Subcutaneous adipose tissue (tissue), 4 donors: Measurements from ENCODE around the gene NCOA6. TPM values are rescaled to one million over a fixed set of nuclear protein-coding genes. Genes with fewer than 3 reads are reported as not detected.

Experiments
- total RNA-seq, 4 donors: library from RNA; depleted of rRNA; stranded (reverse); fragments of >200 nt; gene quantifications; one replicate each; pipeline ENCODE4 v1.1.0, GENCODE V29; 2016
- TF ChIP-seq, protein P1 (sequence below): fragments of 450-650 bp; IDR thresholded peaks from one replicate; pipeline ENCODE4 v1.5.1; 2016; ENCODE audit warnings: low read depth, mild to moderate bottlenecking, control low read depth, antibody characterized with exemption, moderate library complexity

Gene NCOA6
- total RNA-seq, 4 donors from 2014 or later, result 16.0 to 23.5 (median 20.4) TPM

DNA sequence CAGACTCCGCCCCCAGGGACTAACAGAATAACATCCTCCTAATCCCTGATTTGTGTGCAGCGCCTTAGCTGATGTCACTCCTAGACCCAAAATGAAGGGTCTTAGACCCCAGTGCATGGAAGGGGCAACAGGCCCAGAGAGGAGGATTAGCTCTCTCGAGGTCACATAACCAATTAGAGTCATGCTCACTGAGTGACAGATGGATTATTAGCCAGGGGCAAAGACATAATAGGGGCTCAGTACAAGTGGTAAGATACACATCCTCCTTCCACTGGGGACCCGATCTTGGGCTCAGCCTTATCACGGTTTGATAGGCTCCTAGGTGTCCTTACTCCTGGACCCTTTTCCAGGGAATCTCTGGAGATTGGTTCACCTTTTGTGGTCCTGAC lies 120.4 kb downstream of the NCOA6 start:
- TF ChIP-seq, protein P1, sequence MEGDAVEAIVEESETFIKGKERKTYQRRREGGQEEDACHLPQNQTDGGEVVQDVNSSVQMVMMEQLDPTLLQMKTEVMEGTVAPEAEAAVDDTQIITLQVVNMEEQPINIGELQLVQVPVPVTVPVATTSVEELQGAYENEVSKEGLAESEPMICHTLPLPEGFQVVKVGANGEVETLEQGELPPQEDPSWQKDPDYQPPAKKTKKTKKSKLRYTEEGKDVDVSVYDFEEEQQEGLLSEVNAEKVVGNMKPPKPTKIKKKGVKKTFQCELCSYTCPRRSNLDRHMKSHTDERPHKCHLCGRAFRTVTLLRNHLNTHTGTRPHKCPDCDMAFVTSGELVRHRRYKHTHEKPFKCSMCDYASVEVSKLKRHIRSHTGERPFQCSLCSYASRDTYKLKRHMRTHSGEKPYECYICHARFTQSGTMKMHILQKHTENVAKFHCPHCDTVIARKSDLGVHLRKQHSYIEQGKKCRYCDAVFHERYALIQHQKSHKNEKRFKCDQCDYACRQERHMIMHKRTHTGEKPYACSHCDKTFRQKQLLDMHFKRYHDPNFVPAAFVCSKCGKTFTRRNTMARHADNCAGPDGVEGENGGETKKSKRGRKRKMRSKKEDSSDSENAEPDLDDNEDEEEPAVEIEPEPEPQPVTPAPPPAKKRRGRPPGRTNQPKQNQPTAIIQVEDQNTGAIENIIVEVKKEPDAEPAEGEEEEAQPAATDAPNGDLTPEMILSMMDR, result no peak

DNA sequence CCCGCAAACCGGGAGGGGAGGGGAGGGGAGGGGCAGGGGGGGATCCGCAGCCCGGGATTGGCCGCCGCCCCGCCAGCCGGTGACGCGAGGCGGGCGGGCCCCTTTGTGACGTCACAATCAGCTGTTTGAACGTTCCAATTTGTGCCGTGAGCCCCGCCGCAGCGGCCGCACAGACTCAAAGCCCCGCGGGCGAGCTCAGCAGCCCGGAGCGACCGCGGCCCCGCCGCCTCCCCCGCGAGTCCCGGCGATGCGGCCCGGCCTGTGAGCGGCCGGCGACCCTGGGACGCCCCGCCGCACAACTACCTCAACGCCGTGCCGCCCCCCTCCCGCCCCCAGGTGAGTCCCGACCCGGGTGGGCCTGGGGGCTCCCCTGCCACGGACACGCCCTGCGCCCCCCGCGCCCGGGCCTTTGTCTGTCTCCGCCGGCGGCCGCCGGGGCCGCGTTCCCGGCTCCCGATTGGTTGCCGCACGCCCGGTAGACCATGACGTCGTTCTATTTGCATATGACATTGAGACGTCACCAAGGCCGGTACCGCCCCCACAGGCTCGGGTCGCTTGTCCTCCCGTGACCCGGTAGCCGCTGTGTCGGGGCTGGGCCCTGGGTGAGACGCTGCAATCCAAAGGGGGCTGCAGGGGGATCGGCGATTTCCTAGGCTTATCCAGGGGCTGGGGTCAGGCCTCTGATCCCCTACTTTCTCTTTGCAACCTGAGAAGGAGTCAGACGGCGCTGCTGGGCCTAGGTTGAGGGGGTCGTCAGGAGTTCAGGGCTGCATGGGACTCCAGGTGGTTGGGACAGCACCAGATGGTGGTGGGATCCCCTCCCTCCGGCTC lies 121.1 kb downstream of the NCOA6 start, which contains the start of gene TP53INP2:
TSS of gene TP53INP2 (plus strand) at position 168 of the 831 bp plus-strand sequence. CDS start 4,396 bp downstream, outside the sequence.
- TF ChIP-seq, protein P1, result no peak

DNA sequence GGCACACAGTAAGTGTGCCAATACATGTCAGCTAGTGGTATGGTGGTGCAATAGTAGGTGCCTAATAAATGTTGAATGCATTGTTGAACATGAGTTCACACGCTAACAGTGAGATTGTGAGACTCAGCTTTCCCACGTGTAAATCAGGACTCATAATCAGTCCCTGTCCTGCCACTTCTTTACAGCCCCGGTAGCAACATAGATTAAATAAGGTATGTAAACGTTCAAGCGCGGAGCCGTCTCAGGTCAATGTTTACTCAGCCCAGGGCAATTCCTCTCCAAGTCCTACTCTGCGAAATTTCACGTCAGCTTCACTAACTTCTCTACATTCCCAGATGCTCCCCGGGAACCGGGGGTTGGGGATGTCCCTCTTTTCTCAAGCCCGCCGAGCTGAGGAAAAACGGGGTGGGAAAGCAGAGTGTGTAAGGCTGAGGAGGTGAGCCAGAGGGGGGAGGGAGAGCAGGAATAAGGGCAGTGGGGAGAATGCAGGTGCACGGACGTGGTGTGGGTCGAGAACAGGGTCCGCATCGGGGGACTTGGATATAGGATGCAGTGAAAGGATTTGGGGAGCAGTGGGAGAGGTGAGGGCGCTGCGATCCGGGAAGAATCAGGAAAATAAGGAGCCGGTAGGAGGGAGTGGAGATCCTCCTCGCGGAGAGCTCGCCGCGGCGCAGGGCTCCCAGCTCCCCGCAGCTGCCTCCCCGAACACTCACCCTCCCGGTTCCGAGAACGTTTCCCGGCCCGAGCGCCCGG lies 121.9 kb downstream of the NCOA6 start:
- TF ChIP-seq, protein P1, result no peak

DNA sequence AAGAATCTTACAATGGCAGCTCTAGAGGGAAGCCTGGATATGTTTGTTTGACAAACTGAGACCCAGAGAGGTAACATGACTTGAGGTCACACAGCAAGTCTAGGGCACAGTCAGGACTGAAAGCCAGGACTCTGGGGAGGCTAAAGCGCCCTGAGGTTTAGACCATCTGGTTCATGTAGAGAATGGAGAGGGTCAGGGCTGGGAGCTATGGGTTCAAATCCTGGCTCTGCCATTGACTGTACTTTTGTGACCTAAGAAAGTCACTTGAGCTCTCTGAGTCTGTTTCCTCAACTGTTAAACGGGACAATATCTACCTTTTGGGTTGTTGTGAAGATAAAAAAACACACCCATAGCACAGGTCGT lies 122.4 kb downstream of the NCOA6 start:
- TF ChIP-seq, protein P1, result no peak

DNA sequence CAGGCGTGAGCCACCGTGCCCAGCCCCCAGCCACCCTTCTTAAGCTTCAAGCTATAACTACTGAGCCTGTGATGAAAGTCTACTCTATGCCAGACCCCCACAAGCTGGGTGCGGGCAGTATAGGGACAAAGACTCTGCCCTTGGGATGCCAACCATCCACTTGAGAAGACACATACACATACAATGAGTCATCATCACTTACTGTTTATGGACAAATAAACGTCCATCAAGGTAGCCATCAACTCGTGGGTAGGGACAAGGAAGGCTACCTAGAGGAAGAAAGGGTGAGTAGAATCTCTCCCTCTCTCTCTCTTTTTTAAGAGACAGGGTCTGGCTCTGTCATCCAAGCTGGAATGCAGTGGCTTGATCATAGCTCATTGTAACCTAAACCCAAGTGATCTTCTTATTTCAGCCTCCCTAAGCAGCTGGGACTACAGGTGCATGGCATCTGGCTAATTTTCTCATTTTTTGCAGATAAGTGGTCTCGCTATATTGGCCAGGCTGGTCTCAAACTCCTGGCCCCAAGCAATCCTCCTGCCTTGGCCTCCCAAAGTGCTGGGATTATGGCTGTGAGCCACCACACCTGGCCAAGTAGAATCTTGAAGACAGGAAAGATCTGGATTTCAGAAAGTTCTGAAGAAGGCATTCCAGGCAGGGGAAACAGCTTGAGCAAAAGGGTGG lies 123.9 kb downstream of the NCOA6 start:
- TF ChIP-seq, protein P1, result no peak

DNA sequence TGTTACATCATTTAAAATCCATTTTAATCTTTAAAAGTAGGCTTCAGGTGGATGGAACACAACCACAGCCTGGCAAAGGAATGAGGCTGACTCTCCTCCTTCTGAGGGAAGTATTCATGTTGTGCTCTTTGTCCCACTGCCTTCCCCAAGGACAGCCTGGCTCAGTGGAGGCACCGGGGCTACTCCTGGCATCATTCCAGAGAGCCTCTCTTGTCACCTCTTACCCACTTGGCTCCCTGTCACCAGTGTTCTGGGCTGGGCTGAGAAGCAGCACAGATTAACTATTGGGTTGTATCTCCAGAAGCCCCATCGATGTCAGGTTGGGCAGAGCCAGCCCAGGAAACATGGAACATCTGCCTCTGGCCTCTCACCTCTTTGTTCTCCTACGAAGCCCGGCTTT lies 132.0 kb downstream of the NCOA6 start:
- TF ChIP-seq, protein P1, result no peak

DNA sequence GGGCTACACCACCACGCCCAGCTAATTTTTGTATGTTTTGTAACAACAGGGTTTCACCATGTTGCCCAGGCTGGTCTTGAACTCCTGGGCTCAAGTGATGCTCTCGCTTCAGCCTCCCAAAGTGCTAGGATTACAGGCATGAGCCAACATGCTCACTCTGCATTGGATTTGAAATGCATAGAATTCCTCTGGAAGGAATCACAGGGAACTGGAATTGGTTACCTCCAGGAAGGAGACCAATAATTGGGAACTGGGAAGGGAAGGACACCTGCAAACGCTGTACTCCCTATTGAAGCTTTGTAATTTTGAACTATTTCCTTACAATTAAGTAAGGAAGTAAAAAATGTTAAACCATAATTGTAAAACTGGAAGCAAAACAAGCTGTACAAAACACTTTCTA lies 133.6 kb downstream of the NCOA6 start:
- TF ChIP-seq, protein P1, result no peak
